GM18951 (cell line): ENCODE data around the gene IGSF11.
"Not testable (repeated sequence)": the region's sequence is repeated elsewhere in the genome, so short reads cannot be mapped to it uniquely, and the experiment has no call there.

ENCODE experiments used
- POLR2A ChIP-seq: IDR thresholded peaks from 4 replicates; pipeline ENCODE4 v1.6.1; 2011; ENCODE audit warnings: mild to moderate bottlenecking; ENCODE audit not compliant: insufficient read length, insufficient read depth; ENCODE audit errors: extremely low read depth
- in situ Hi-C: fragments of 300-500 bp; cut with MboI; formaldehyde crosslinking; loops from one replicate; pipeline ENCODE4 v1.12.0; 2022; ENCODE audit warnings: low sequenced_read_pairs, mixed read lengths, inconsistent platforms; ENCODE audit not compliant: unreplicated experiment

IGSF11 gene

GRCh38 chr3:119034256-119035013, at the start of gene IGSF11:
Gene IGSF11, minus strand, starts transcription at chr3:119034846. Its CDS starts 264 bp downstream, at chr3:119034582.
- TF ChIP-seq POLR2A, result no peak
- in situ Hi-C loops, result no loop called here

GRCh38 chr3:119080364-119080763, 45.7 kb upstream of the IGSF11 start:
- no peak for TF ChIP-seq POLR2A
- in situ Hi-C loops, result loop anchor here (25.0 kb wide), 1 partner anchor 193 kb away; no protein-coding TSS in a partner anchor

- TF ChIP-seq POLR2A, result no peak
- in situ Hi-C loops, result no loop called here
Measured at GRCh38 chr3:119073258-119074001, 38.8 kb upstream of the IGSF11 start.

- in situ Hi-C loops, result not testable (repeated sequence)
Measured at GRCh38 chr3:119072451-119072850, 37.8 kb upstream of the IGSF11 start.

GRCh38 chr3:119069725-119070124, 35.1 kb upstream of the IGSF11 start:
- in situ Hi-C loops, result no loop called here
- no peak for TF ChIP-seq POLR2A

- no peak for TF ChIP-seq POLR2A
- in situ Hi-C loops, result no loop called here
Measured at GRCh38 chr3:119063471-119063870, 28.8 kb upstream of the IGSF11 start.

- TF ChIP-seq POLR2A, result no peak
- in situ Hi-C loops, result no loop called here
Measured at GRCh38 chr3:119062892-119063291, 28.2 kb upstream of the IGSF11 start.

- no peak for TF ChIP-seq POLR2A
- in situ Hi-C loops, result no loop called here
Measured at GRCh38 chr3:119044593-119044992, 9.9 kb upstream of the IGSF11 start.

GRCh38 chr3:119042162-119042561, 7.5 kb upstream of the IGSF11 start:
- in situ Hi-C loops, result no loop called here

GRCh38 chr3:119035014-119035346, 334 bp upstream of the IGSF11 start:
- TF ChIP-seq POLR2A, result no peak
- in situ Hi-C loops, result no loop called here

More at GRCh38 chr3:119042162-119042561, 7.5 kb upstream of the IGSF11 start:
- no peak for TF ChIP-seq POLR2A

- in situ Hi-C loops, result no loop called here
- no peak for TF ChIP-seq POLR2A
Measured at GRCh38 chr3:119033393-119034255, 1.0 kb downstream of the IGSF11 start.

- in situ Hi-C loops, result no loop called here
- no peak for TF ChIP-seq POLR2A
Measured at GRCh38 chr3:119025171-119025795, 9.4 kb downstream of the IGSF11 start.
